ENCODE measurements around the gene ZBTB4.

DNA sequence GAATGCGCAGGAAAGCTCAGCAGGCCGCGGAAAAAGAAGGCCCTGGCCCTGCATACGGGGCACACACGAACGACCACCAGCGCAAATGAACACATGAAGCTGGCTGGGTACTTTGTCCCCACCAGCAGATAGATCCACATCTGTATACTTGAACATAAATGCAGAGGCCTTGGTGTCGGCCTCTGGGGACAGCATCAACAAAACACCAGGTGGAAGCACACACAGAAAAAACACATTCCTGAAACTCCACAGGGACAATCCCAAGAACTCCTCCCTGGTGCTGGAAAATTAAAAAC is 606 bp upstream of the ZBTB4 start:
- TF ChIP-seq, protein P1, sequence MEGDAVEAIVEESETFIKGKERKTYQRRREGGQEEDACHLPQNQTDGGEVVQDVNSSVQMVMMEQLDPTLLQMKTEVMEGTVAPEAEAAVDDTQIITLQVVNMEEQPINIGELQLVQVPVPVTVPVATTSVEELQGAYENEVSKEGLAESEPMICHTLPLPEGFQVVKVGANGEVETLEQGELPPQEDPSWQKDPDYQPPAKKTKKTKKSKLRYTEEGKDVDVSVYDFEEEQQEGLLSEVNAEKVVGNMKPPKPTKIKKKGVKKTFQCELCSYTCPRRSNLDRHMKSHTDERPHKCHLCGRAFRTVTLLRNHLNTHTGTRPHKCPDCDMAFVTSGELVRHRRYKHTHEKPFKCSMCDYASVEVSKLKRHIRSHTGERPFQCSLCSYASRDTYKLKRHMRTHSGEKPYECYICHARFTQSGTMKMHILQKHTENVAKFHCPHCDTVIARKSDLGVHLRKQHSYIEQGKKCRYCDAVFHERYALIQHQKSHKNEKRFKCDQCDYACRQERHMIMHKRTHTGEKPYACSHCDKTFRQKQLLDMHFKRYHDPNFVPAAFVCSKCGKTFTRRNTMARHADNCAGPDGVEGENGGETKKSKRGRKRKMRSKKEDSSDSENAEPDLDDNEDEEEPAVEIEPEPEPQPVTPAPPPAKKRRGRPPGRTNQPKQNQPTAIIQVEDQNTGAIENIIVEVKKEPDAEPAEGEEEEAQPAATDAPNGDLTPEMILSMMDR (conservative IDR thresholded peaks at IDR 0.05; ENCODE audit: low read depth in 2 of 2), result no peak
- TF ChIP-seq EZH2 (IDR thresholded peaks at IDR 0.05; ENCODE audit: low read depth, unreplicated experiment), result no peak
- TF ChIP-seq EZH2phosphoT487 (IDR thresholded peaks at IDR 0.05; ENCODE audit: unreplicated experiment), result no peak
- TF ChIP-seq POLR2AphosphoS5 (IDR thresholded peaks at IDR 0.05; ENCODE audit: low read depth), result no peak
- TF ChIP-seq REST (IDR thresholded peaks at IDR 0.05; ENCODE audit: unreplicated experiment), result no peak
- no peak for TF ChIP-seq JUNB (IDR thresholded peaks at IDR 0.05; ENCODE audit: unreplicated experiment)
- TF ChIP-seq CREB1 (CRISPR knock-in tag; IDR thresholded peaks at IDR 0.05; ENCODE audit: low read depth), result no peak
- no peak for TF ChIP-seq ETS1 (IDR thresholded peaks at IDR 0.05)
